K562 (cell line): ENCODE results near the gene MINDY4. TPM values are rescaled to one million over a fixed set of nuclear protein-coding genes. Genes with fewer than 3 reads are reported as not detected.

Experiments used
- ATAC-seq: fragments of 200-7000 bp; cut with Tn5 transposase; 3 replicates; pipeline ENCODE4 v1.9.1; 2020; ENCODE audit warnings: moderate library complexity
- BruUV-seq: library from RNA; stranded (reverse); fragments of 400-500 nt; replicated peaks from 2 replicates; lab custom pipeline; 2021; lab: Mats Ljungman, UMichigan
- CTCF ChIA-PET: fragments of 300-600 bp; formaldehyde crosslinking; extraction: SDS; loops from one replicate; lab custom pipeline; 2021; ENCODE audit warnings: low intra/inter-chr PET ratio; lab: Yijun Ruan, JAX
- POLR2A ChIA-PET: fragments of 300-600, 350-650 bp; sonication (Branson Sonifier 250); formaldehyde crosslinking; extraction: SDS; loops from one replicate; lab custom pipeline; 2021; ENCODE audit warnings: antibody characterized with exemption, inconsistent platforms; lab: Yijun Ruan, JAX
- DNase-seq, 4 experiments: peaks; one replicate each; pipeline versions ENCODE4 v3.0.0 to v3.0.0-alpha.2; 2011 to 2018; ENCODE audit warnings: low spot score in 3 of 4, mixed read lengths in 3 of 4; ENCODE audit errors: extremely low read depth in 1 of 4
- FAIRE-seq: peaks from 2 replicates; lab custom pipeline; 2011; peaks lifted over from hg19 to GRCh38; lab: Jason Lieb, UNC
- H2AFZ ChIP-seq: 2 replicates; pipeline ENCODE4 v1.6.0; 2011; ENCODE audit warnings: low read depth, low read length, control low read depth, inconsistent platforms
- H3K27ac ChIP-seq: fragments of 200-600 bp; 3 replicates; pipeline ENCODE4 v1.8.0; 2011; ENCODE audit warnings: low read depth, mild to moderate bottlenecking, control low read depth, inconsistent platforms, low read length, moderate library complexity, mixed read lengths; ENCODE audit errors: extremely low read depth
- H3K27me3 ChIP-seq, 2 experiments: fragments of 300-600 bp in 1 of 2; 2 replicates in 1 of 2; 3 replicates in 1 of 2; pipeline versions ENCODE4 v1.6.0 to v1.8.0; 2011; ENCODE audit warnings: inconsistent platforms in 2 of 2, low read length in 2 of 2, mild to moderate bottlenecking in 1 of 2, mixed read lengths in 1 of 2, moderate library complexity in 1 of 2; ENCODE audit not compliant: control insufficient read depth in 2 of 2, insufficient read depth in 2 of 2
- H3K36me3 ChIP-seq: fragments of 300-600 bp; 3 replicates; pipeline ENCODE4 v1.8.0; 2011; ENCODE audit warnings: mild to moderate bottlenecking, low read length, inconsistent platforms; ENCODE audit not compliant: control insufficient read depth, insufficient read depth
- H3K4me1 ChIP-seq, 2 experiments: fragments of 200-600 bp in 1 of 2; replicated peaks in 1 of 2; 2 replicates in 1 of 2; 3 replicates in 1 of 2; pipeline versions ENCODE4 v1.5.1 to v1.8.0; 2011; ENCODE audit warnings: inconsistent platforms in 2 of 2, low read length in 2 of 2, mild to moderate bottlenecking in 1 of 2, mixed read lengths in 1 of 2, moderate library complexity in 1 of 2; ENCODE audit not compliant: control insufficient read depth in 2 of 2, insufficient read depth in 2 of 2
- H3K4me2 ChIP-seq: 2 replicates; pipeline ENCODE4 v1.6.1; 2011; ENCODE audit warnings: low read length, control low read depth, inconsistent platforms, mixed read lengths; ENCODE audit not compliant: insufficient read depth
- H3K4me3 ChIP-seq: fragments of 200-600 bp; sonication (generic), shearing (Covaris generic); 2 replicates; pipeline ENCODE4 v1.5.1; 2016; ENCODE audit warnings: control low read depth, inconsistent platforms
- H3K79me2 ChIP-seq: fragments of 200-600 bp; 3 replicates; pipeline ENCODE4 v1.8.0; 2011; ENCODE audit warnings: low read length, inconsistent platforms; ENCODE audit not compliant: control insufficient read depth, insufficient read depth
- H3K9ac ChIP-seq, 2 experiments: 2 replicates each; pipeline versions ENCODE4 v1.6.0 to v1.6.1; 2011; ENCODE audit warnings: low read depth in 2 of 2, low read length in 2 of 2, control low read depth in 1 of 2, inconsistent platforms in 1 of 2, mild to moderate bottlenecking in 1 of 2, mixed read lengths in 1 of 2; ENCODE audit not compliant: insufficient read depth in 1 of 2
- H3K9me1 ChIP-seq: one replicate; pipeline ENCODE4 v1.6.0; 2011; ENCODE audit warnings: inconsistent platforms, mild to moderate bottlenecking, low read length, moderate library complexity; ENCODE audit not compliant: control insufficient read depth, insufficient read depth
- H3K9me3 ChIP-seq: replicated peaks from 2 replicates; pipeline ENCODE4 v1.5.1; 2011; ENCODE audit warnings: low read depth, low read length, inconsistent platforms; ENCODE audit not compliant: control insufficient read depth, insufficient read depth
- H4K20me1 ChIP-seq: replicated peaks from 2 replicates; pipeline ENCODE4 v1.6.1; 2011; ENCODE audit warnings: low read length, inconsistent platforms, mixed read lengths; ENCODE audit not compliant: control insufficient read depth, insufficient read depth
- FOXK1 ChIP-seq: sonication (generic); formaldehyde crosslinking; IDR thresholded peaks from 2 replicates; pipeline ENCODE4 v1.8.0; 2022; ENCODE audit warnings: missing genetic modification reagents, mild to moderate bottlenecking, borderline replicate concordance
- ID3 ChIP-seq, 2 experiments: fragments of 250-450 bp in 1 of 2; fragments of 450-650 bp in 1 of 2; sonication (Bioruptor Pico) in 1 of 2; IDR thresholded peaks; 2 replicates each; pipeline versions ENCODE4 v1.6.1 to v1.8.0; 2016 to 2021; ENCODE audit warnings: mild to moderate bottlenecking in 2 of 2, moderate library complexity in 2 of 2, missing compliant biosample characterization in 1 of 2, missing genetic modification characterization in 1 of 2
- MTA1 ChIP-seq: fragments of 450-650 bp; IDR thresholded peaks from 2 replicates; pipeline ENCODE4 v1.6.1; 2017; ENCODE audit warnings: borderline replicate concordance
- NFE2L1 ChIP-seq: fragments of 450-650 bp; IDR thresholded peaks from 2 replicates; pipeline ENCODE4 v1.6.1; 2016; ENCODE audit warnings: missing genetic modification characterization, low read depth, mild to moderate bottlenecking, missing compliant biosample characterization, moderate library complexity, borderline replicate concordance
- POLR3A ChIP-seq: IDR thresholded peaks from 2 replicates; pipeline ENCODE4 v1.6.1; 2011; ENCODE audit warnings: borderline replicate concordance, mild to moderate bottlenecking, moderate library complexity; ENCODE audit not compliant: insufficient read length, insufficient read depth; ENCODE audit errors: extremely low read depth
- ZBTB9 ChIP-seq: fragments of 450-650 bp; formaldehyde crosslinking; IDR thresholded peaks from 2 replicates; pipeline ENCODE4 v1.4.0; 2020; ENCODE audit warnings: mild to moderate bottlenecking, moderate library complexity
- ZNF253 ChIP-seq: fragments of 250-450 bp; sonication (Bioruptor Pico); conservative IDR thresholded peaks from 2 replicates; pipeline ENCODE4 v1.6.1; 2021; ENCODE audit warnings: mild to moderate bottlenecking
- ZNF280A ChIP-seq: fragments of 450-650 bp; IDR thresholded peaks from 2 replicates; pipeline ENCODE4 v1.6.1; 2018; ENCODE audit warnings: mild to moderate bottlenecking, low read depth; ENCODE audit not compliant: partially characterized antibody
- ZNF512 ChIP-seq: IDR thresholded peaks from 2 replicates; pipeline ENCODE4 v1.6.1; 2016; ENCODE audit warnings: missing genetic modification characterization, missing compliant biosample characterization
- ZNF830 ChIP-seq: fragments of 250-450 bp; sonication (Bioruptor Pico); IDR thresholded peaks from 2 replicates; pipeline ENCODE4 v1.5.0; 2021; ENCODE audit warnings: mild to moderate bottlenecking
- WGBS: fragments of 100-300 bp; shearing (Covaris generic); methylation state at CpG from one replicate; pipeline ENCODE4 v1.1.6; 2016; ENCODE audit warnings: low coverage, mixed read lengths; ENCODE audit not compliant: insufficient coverage; ENCODE audit errors: missing lambda C conversion rate; 5-methylcytosine and 5-hydroxymethylcytosine counted together
- in situ Hi-C: fragments of 300-500 bp; cut with MboI; formaldehyde crosslinking; loops from 4 replicates; pipeline ENCODE4 v1.15.0; 2018; ENCODE audit warnings: inconsistent platforms, mixed read lengths
- intact Hi-C: fragments of 100-400 bp; cut with micrococcal nuclease; formaldehyde crosslinking; loops from 2 replicates; pipeline ENCODE4 v1.14.2; 2022
- polyA plus RNA-seq, 8 experiments: library from polyadenylated mRNA; depleted of rRNA in 4 of 8; stranded (reverse) in 5 of 8; unstranded in 3 of 8; fragments of >200 nt; fragmentation: Nextera tagmentation in 2 of 8; fragmentation: Illumina TruSeq in 1 of 8; extraction: Ambion mirVana in 2 of 8; extraction: Trizol in 1 of 8; gene quantifications; 2 replicates each; pipeline versions ENCODE4 v1.2.1 to v1.2.3, GENCODE V29; 2011 to 2014; ENCODE audit warnings: inconsistent platforms in 1 of 8, missing spikeins in 1 of 8
- total RNA-seq, 7 experiments: library from RNA; depleted of rRNA in 6 of 7; stranded (reverse); fragments of >200 nt in 6 of 7; fragmentation: Illumina TruSeq in 2 of 7; extraction: Trizol in 2 of 7; gene quantifications; 2 replicates each; pipeline versions ENCODE4 v1.2.1 to v1.2.3, GENCODE V29; 2011 to 2021; ENCODE audit warnings: low replicate concordance in 1 of 7
- TF ChIP-seq, protein P1 (sequence below): sonication (generic); formaldehyde crosslinking; IDR thresholded peaks from 2 replicates; pipeline ENCODE4 v1.4.0; 2020; ENCODE audit warnings: mild to moderate bottlenecking, missing genetic modification reagents
- TF ChIP-seq, protein P2 (sequence below): fragments of 450-650 bp; formaldehyde crosslinking; IDR thresholded peaks from 2 replicates; pipeline ENCODE4 v1.4.0; 2020; ENCODE audit warnings: mild to moderate bottlenecking, moderate library complexity

The MINDY4 gene
- total and polyA plus RNA-seq, 9 of the 15 experiments (the other 6 are each of a cell fraction or from before 2014, with no cell fraction given) = 2.1 to 16.7 (median 11.0) TPM

- H3K9me1 ChIP-seq = no peaks in the 10 kb centered on the region
- no peaks in the 10 kb centered on the region for H4K20me1 ChIP-seq
- in situ Hi-C loops (loop anchor here (5.0 to 10.0 kb wide), 2 partner anchors 238 to 575 kb away; no protein-coding TSS in a partner anchor), intact Hi-C loops (loop anchor here (1.0 to 10.0 kb wide), 5 partner anchors 37 to 575 kb away; no protein-coding TSS in a partner anchor)
- DNase-seq (no peak), ATAC-seq (no peak), FAIRE-seq (no peak)
- ChIA-PET POLR2A (interaction anchor here (1.4 kb wide), 1 partner anchor 9 kb away, joined by 3 read pairs; no protein-coding TSS in a partner anchor), CTCF (interaction anchor here (1.0 to 2.1 kb wide), 4 partner anchors 51 to 463 kb away, joined by 4 to 14 read pairs (median 8); no protein-coding TSS in a partner anchor)
- H3K4me1 ChIP-seq = peaks cover 0 to 11% of the 10 kb centered on the region in 2 experiments; a peak in 2 of 5 replicates
- no peaks in the 10 kb centered on the region for H3K36me3 ChIP-seq
- no peak overlapping the region; a peak in 1 of 4 replicates for H3K9ac ChIP-seq
- no peaks in the 10 kb centered on the region for H3K9me3 ChIP-seq
- H3K4me3 ChIP-seq = no peak overlapping the region
- H3K79me2 ChIP-seq = no peaks in the 10 kb centered on the region
- H3K27me3 ChIP-seq = peaks cover under 1 to 27% of the 10 kb centered on the region in 2 experiments; a peak in 4 of 5 replicates
- no peak overlapping the region for H3K4me2 ChIP-seq
- H3K27ac ChIP-seq = no peak overlapping the region
- H2AFZ ChIP-seq = no peak overlapping the region
- 10% methylated on average over 2 of the region's 2 CpGs for WGBS
- BruUV-seq = no TSS peak
- TF ChIP-seq POLR3A (no peak), NFE2L1 (tag) (no peak), FOXK1 (CRISPR knock-in tag) (no peak), ZNF253 (CRISPR knock-in tag) (no peak), MTA1 (no peak), ZNF830 (no peak), ZNF512 (tag) (no peak), ZBTB9 (no peak), ID3 (CRISPR knock-in tag; IDR thresholded peaks at IDR 0.05) (no peak), ID3 (tag; IDR thresholded peaks at IDR 0.05) (no peak), ZNF280A (no peak)
- TF ChIP-seq, protein P1, sequence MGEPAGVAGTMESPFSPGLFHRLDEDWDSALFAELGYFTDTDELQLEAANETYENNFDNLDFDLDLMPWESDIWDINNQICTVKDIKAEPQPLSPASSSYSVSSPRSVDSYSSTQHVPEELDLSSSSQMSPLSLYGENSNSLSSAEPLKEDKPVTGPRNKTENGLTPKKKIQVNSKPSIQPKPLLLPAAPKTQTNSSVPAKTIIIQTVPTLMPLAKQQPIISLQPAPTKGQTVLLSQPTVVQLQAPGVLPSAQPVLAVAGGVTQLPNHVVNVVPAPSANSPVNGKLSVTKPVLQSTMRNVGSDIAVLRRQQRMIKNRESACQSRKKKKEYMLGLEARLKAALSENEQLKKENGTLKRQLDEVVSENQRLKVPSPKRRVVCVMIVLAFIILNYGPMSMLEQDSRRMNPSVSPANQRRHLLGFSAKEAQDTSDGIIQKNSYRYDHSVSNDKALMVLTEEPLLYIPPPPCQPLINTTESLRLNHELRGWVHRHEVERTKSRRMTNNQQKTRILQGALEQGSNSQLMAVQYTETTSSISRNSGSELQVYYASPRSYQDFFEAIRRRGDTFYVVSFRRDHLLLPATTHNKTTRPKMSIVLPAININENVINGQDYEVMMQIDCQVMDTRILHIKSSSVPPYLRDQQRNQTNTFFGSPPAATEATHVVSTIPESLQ = no peak
- TF ChIP-seq, protein P2, sequence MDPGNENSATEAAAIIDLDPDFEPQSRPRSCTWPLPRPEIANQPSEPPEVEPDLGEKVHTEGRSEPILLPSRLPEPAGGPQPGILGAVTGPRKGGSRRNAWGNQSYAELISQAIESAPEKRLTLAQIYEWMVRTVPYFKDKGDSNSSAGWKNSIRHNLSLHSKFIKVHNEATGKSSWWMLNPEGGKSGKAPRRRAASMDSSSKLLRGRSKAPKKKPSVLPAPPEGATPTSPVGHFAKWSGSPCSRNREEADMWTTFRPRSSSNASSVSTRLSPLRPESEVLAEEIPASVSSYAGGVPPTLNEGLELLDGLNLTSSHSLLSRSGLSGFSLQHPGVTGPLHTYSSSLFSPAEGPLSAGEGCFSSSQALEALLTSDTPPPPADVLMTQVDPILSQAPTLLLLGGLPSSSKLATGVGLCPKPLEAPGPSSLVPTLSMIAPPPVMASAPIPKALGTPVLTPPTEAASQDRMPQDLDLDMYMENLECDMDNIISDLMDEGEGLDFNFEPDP (CRISPR knock-in tag) = no peak
Measured at GRCh38 chr7:30739691-30740090, 31.5 kb upstream of the MINDY4 start.
